GM19438 (cell line): ENCODE results near the gene RUVBL2.

Experiments used
- ATAC-seq: cut with Tn5 transposase; IDR thresholded peaks from one replicate; pipeline ENCODE4 v1.9.1; 2021; ENCODE audit warnings: low read depth; ENCODE audit not compliant: unreplicated experiment

Gene RUVBL2

DNA sequence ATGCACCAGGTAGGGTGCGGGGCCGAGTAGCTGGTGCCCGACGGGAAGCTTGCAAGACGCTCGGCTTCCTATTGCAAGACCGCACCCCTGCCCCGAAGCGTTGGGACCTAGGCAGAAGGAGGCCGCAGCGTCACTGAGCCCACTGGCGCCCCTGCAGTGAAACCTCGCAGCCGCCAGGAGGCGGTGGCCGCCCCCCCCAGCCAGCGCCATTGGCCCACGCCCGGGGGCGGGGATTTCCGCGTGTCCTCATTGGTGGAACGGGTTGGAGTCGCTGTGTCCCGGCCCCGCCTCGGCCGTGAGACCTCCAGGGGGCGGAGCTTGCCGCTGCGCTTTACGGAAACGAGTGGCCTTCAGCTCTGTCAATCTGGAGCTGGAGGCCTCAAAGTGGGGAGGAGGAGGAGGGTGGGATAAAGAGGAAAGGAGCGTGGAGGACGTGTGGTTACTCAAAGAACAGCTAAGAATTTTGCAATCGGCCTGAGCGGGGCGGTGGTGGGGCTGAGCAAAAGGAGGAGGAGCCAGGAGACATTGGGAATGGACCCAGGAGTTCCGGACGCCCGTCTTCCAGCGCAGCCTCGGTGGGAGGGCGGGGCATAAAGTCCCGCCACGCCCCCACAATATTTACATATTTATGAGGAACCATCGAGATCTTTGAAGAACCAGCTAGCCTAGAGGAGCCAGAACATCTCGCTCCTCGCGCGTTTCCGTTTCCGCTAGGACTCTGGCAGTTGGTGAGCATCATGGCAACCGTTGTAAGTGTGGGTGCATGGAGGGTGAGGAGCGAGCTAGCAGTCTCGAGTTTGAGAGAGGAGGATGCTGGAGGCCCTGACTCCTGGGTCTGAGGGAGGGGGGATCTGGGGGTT is at the start of gene RUVBL2, which contains the start of gene GYS1:
Gene RUVBL2 (plus strand): TSS at position 713 of the 860 bp plus-strand sequence. CDS start 25 bp downstream, at position 738.
Gene GYS1 (minus strand): TSS at position 135 of the 860 bp plus-strand sequence. CDS start 197 bp downstream, outside the sequence.
- peak; percentile 91 for ATAC-seq

DNA sequence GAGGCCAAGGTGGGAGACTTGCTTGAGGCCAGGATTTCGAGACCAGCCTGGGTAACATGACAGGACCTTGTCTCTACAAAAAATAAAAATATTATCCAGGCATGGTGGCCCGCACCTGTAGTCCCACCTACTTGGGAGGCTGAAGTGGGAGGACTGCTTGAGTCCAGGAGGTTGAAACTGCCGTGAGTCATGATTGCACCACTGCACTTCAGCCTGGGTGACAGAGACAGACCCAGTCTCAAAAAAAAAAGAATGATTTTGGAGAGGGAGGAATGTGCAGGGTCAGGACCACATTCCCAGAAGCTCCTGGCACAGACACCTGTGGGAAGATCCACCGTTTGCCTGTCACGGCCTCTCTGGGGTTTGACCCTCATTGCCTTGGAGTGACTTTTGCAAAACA is 48.3 kb upstream of the RUVBL2 start:
- ATAC-seq: no peak

DNA sequence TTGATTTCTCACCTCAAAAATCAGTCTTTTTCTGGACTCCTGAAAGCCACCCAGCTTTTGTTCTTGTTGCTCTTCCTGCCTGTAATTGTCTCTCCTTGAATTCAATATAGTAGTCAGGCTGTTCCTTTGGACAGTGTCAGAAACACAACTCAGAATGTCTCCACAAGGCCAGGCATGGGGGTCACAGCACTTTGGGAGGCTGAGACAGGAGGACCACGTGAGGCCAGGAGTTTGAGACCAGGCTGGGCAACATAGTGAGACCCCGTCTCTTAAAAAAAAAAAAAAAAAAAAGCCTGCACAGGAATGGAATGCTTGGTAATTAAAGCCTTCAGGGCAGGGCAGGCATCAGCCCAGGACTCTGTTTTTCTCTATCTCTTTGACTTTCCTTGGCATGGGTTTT is 47.9 kb upstream of the RUVBL2 start:
- ATAC-seq: no peak

DNA sequence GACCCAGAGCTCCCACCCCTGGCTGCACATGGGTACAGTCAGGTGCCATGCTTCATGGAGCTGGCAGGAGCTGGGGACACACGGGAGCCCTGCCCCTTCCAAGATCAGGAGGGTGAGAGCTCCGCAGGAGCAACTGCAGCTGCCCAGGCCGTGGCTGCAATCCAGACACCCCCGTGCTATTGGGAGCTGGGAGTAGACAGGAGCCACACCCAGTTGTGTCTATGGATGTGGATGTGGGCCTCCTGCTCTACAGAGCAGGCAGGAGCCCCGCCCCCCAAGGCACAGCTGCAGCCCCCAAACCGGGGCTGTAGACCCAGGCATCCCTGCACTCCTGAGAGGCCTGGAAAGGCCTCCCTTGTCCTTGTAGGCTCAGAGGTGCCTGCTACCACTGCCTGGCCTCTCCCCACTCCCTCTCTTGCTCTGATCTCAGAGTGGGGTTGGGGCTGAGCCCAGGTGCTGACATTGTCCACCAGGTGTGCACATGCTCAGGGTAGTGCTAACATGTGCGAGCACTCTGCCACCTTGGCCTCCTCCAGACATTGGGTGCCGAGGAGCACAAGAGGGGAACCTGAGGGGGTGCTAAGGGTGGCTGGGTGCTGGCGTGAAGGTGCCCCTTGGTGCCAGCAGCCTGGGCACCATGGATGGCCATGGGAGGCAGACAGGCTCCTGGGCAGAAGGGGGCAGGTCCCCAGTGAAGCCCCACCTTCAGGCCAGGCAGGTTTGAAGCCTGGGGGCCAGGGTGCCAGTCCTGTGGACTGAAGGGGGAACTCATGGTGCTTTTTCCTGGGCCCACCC is 47.0 kb upstream of the RUVBL2 start:
- no peak for ATAC-seq

DNA sequence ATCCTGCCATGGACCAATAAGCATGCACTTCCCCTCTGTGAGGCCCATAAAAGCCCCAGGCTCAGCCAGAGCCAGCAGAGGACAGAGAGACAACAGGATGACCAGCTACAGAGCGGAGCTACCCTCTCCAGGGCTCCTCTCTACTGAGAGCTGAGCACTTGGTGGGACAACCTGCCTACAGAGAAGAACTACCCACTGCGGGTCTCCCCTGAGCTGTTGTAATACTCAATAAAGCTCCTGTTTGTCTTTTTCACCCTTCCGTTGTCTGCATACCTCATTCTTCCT is 46.5 kb upstream of the RUVBL2 start:
- no peak for ATAC-seq

DNA sequence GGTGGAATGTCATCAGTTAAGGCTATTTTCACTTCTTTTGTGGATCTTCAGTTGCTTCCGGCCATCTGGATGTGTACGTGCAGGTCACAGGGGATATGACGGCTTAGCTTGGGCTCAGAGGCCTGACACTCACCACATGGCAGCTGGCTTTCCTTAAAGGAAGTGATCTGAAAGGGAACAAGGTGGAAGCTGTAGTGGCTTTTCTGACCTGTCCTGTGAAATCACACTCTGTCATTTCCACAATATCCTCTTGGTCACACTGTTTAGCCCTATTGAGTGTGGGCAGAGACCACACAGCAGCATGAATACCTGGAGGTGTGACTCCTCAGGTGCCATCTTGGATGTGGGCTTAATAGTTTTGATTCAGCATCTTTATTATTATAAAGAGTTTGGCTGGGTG is 43.5 kb upstream of the RUVBL2 start:
- no peak for ATAC-seq

DNA sequence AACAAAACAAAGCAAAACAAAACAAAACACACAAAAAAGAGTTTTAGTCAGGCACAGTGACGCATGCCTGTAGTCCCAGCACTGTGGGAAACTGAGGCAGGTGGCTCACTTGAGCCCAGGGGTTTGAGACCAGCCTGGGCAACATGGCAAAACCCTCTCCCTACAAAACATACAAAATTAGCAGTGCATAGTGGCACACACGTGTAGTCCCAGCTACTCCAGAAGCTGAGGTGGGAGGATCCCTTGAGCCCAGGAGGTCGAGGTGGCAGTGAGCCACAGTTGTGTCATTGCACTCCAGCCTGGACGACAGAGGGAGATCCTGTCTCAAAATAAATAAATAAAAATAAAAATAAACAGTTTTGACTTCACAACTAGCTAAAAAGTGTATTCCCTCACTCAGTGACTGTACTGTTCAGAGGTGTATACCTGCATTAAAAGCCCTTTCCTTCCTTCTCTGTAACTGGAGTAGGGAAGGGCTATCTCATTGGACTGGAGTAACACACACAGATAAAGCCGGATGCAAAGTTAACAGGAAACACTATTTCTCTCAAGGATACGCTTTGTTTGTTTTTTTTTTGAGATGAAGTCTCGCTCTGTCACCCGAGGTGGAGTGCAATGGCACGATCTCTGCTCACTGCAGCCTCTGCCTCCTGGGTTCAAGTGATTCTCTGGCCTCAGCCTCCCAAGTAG is 42.7 kb upstream of the RUVBL2 start:
- no peak for ATAC-seq

DNA sequence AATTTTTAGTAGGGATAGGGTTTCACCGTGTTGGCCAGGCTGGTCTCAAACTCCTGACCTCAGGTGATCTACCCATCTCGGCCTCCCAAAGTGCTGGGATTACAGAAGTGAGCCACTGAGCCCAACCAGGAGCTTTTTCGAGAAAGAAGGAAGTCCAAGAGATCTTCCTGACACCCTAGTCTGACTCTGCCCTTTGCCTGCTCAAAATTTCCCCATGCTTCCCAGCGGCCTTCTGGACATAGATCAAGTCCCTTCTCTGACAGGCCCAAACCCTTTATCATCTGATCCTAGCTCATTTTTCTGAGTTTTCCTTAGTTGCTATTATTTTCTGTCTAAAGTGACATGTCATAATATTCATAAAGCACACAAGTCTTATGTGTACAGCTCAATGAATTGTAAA is 40.5 kb upstream of the RUVBL2 start:
- no peak for ATAC-seq

DNA sequence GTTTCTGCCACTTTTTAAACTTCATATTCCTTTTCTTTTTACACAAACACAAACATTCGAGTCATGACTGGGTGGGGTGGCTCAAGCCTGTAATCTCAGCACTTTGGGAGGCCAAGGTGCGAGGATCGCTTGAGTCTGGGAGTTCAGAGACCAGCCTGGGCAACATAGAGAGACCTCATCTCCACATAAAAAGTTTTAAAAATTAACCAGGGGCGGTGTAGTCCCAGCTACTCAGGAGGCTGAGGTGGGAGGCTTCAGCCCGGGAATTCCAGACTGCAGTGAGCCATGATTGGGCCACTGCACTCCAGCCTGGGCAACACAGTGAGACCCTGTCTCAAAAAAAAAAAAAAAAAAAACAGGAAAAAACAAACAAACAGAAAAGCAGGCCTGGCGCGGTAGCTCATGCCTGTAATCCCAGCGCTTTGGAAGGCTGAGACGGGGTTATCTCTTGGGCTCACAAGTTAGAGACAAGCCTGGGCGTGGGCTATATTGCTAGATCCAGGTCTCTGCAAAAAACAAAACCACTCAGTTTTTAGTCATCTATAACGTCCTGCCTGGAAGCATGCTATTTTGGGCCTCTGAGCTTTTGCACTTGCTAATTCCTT is 39.6 kb upstream of the RUVBL2 start:
- ATAC-seq: no peak

DNA sequence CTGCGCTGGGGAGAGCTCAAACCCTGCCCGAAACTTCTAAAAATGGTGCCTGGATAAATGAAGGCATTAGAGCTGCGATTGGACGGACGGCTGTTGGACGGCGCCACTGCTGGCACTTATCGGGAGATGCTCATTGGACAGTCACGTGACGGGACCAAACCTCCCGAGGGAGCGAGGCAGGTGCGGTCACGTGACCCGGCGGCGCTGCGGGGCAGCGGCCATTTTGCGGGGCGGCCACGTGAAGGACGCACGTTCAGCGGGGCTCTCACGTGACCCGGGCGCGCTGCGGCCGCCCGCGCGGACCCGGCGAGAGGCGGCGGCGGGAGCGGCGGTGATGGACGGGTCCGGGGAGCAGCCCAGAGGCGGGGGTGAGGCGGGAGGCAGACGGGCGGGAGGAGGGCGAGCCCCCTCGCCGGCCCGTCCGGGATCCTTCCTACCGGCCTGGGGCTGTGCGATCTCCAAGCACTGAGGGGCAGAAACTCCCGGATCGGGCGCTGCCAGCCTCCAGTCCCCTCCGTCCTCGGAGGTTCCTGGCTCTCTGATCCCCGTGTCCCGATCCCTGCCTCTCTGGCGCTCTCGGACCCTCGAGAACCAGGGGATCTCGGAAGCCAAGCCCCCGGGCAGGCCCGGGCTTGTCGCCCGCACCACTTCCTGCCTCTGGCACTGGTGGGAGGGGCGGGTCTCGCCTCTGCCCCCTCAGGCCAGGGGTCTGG is 38.9 kb upstream of the RUVBL2 start, which contains the start of gene BAX:
Gene BAX (plus strand): TSS at position 281 of the 713 bp plus-strand sequence. CDS start 54 bp downstream, at position 335.
- peak; percentile 74 for ATAC-seq

DNA sequence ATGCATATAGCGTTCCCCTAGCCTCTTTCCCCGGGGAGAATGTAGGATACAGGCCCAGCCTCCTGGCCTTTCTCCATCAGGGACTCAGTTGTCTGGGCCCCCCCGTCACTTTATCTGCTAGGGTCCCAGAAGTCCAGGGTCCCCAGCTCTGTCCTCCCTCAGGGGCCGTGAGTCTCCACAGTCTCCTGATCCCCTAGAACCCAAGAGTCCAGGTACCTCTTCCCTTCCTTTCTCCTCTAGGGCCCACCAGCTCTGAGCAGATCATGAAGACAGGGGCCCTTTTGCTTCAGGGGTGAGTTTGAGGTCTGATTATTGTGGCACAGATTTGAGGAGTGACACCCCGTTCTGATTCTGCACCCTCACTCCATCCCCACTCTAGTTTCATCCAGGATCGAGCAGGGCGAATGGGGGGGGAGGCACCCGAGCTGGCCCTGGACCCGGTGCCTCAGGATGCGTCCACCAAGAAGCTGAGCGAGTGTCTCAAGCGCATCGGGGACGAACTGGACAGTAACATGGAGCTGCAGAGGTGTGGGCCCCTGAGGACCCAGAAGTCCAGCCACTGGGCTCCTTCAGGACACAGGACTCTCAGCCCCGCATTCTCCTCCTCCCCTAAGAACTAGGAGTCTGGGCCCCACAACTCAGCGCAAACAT is 38.3 kb upstream of the RUVBL2 start:
- no peak for ATAC-seq

DNA sequence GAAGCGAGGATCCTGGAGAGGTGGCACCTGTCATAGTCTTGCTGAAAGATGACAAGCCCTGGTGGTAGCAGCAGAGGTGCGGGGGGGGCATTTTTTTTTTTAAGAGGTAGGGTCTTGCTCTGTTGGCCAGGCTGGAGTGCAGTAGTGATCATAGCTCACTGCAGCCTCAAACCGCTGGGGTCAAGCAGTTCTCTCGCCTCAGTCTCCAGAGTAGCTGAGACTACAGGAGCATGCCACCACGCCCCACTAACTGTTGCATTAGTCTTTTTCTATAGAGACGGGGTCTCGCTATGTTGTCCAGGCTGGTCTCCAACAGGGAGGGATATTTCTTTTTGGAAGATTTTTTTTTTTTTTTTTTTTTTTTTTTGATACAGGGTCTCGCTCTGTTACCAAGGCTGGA is 35.7 kb upstream of the RUVBL2 start:
- ATAC-seq: no peak

DNA sequence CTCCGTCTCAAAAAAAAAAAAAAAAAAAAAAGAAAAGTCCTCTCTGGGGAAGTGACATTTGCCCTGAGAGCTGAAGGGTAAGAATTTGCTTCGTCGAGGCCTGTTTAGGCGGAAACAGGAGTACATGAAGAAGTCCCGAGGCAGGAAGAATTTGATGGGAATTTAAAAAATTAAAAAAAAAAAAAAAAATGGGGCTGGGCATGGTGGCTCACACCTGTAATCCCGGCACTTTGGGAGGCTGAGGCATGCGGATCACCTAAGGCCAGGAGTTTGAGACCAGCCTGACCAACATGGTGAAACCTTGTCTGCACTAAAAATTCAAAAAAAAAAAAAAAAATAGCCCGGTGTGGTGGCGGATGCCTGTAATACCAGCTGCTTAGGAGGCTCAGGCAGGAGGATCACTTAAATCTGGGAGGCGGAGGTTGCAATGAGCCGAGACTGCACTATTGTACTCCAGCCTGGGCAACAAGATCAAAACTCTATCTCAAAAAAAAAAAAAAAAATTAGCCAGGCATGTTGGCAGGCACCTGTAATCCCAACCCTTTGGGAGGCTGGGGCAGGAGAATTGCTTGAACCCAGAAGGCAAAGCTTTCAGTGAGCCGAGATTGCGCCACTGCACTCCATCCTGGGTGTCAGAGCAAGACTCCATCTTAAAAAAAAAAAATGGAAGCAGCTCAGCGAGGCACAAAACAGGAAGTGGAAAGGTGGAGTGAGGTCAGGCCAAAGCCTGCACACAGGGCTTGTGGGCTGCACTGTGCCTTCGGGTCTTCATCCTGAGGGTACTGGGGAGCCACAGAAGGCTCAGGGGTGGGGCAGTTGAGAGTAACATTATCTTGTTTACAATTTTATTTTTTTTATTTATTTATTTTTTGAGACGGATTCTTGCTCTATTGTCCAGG is 34.1 kb upstream of the RUVBL2 start:
- no peak for ATAC-seq

DNA sequence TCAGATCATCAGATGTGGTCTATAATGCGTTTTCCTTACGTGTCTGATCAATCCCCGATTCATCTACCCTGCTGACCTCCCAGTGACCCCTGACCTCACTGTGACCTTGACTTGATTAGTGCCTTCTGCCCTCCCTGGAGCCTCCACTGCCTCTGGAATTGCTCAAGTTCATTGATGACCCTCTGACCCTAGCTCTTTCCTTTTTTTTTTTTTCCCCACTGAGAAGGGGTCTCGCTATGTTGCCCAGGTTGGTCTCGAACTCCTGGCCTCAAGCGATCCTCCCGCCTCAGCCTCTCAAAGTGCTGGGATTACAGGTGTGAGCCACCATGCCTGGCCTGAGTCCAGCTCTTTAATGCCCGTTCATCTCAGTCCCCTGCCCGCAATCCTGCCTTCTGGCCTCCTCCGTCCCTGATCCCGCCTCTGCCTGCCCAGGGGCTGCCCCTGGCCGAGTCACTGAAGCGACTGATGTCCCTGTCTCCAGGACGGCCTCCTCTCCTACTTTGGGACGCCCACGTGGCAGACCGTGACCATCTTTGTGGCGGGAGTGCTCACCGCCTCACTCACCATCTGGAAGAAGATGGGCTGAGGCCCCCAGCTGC is 32.5 kb upstream of the RUVBL2 start:
- ATAC-seq: no peak

DNA sequence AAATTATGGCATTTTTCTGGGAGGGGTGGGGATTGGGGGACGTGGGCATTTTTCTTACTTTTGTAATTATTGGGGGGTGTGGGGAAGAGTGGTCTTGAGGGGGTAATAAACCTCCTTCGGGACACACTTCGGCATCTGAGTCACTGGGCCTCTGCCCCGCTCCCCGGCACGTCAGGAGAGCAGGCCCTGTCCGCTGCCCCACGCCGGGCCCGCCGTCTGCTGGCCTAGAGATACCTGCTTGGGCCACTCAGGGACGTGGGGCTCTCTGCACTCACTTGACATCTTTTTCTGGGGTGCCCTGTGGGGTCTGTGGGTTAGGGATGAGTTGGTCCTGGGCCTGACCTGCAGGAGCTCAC is 32.0 kb upstream of the RUVBL2 start:
- no peak for ATAC-seq

DNA sequence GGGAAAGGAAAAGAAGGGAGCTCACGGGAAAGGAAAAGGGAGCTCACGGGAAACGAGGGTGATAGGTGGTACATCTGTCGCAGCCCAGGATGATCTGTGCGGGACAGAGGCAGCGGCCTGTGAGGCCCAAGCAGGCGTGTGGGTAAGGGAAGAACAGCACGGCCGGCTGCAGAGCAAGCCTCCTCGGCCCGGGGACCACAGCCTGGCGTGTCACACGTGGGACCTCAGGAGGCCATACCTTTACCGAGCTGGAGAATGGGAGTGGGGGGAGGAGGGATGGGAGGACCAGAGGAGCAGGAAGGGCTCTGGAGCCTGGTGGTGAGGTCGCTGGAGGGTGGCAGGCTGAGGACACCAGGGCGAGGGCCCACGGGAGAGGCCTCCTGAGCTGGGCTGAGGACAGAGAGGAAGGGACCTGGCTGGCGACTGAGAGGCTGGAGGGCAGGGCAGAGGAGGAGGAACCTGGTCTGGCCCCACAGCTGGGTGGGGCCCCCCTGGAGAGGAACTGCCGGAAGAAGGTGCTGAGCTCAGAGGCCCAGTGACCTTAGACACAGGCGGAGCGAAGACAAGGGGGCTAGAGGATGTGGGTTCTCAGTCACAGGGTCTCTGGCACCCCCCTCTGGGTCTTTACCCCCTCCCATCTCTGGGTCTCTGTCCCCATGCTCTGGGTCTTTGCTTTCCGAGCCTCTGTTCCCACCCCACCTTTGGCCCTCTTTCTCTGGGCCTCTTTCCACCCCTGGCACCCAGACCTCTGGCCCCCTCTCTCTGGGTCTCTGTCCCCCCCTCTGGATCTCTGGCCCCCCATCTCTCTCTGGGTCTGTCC is 31.4 kb upstream of the RUVBL2 start:
- ATAC-seq: peak; percentile 34

DNA sequence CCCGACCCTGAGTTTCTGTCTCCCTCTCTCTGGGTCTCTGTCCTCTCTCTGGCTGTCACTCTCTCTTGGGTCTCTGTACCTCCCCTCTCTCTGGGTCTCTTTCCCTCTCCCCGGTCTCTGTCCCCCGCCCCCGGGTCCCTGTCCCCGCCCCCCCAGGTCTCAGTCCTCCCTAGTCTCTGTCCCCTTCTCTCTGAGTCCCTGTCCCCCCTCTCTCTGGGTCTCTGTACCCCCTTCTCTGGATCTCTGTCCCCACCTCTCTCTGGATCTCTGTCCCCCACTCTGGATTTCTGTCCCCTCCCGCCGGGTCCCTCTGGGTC is 30.9 kb upstream of the RUVBL2 start:
- ATAC-seq: no peak
